Measurements from ENCODE around the gene NEUROD2.

NEUROD2 gene

DNA sequence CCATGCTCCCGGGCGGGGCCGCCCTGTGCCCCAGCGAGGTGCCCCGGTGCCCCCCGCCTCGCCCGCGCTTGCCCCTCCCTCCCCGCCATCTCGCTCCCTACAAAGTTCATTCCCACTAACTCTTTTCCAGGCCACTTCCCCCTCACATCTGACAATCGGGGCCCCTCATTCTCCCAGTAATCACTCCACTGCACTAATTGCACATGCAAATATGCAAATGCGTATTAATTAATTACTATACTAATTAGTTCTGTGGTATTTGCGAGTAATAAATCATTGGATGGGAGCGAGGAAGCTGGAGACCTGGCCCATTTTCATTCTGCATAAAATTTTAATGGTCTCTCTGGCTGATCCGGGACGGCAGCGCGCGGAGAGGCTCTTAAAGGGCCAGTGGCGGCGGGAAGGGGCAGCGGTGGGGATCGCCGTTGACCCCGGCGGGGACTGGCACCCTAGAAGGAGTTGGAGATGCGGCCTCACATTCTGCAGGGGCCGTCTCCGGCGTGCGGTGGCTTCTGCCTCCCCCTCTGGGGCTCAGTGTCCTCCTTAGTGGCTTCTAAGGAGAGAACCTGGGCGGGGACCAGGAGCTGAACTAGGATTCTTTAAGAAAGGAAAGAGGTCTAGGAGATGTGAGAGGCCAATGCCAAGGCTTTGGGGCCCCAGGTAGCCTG, 10.7 kb upstream of the NEUROD2 start:
- peak; percentile 45 for DNase-seq

DNA sequence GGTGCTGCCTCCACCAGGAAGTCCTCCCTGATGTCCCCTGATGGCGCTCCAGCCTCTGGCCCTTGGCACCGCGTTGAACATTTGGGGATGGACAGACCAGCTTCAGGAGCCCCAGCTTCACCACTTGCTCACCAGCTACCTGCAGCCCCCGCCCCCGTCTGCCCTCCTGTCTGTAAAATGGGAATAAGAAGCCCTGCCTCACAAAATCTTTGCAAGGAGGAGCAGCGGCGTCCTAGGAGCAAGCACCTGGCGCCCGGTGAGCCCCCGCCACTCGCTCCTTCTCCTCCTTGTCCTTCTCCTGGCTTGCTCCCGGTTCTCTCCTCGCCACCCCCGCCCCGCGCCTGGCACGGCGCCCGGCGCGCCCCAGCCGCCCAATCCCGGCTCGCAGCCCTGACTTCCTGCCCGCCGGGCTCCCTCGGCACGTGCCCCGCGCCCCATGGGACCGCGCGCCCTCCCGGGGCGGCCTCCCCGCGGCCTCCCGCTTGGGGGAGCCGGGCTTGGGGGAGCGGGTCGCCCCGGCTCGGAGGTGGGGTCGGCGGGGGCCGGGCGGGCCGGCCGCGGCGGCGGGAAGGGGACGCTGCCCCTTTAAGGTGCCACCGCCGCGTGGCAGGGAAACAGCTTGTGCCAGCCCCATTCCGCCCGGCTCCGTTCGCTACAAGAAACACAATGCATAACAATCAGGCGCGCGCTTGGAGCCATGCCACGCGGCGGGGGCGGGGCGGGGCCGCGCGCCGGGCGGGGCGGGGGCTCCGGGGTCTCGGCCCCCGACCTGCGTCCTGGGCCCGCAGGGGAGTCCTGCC, 9.9 kb upstream of the NEUROD2 start:
- DNase-seq, result peak; percentile 85

DNA sequence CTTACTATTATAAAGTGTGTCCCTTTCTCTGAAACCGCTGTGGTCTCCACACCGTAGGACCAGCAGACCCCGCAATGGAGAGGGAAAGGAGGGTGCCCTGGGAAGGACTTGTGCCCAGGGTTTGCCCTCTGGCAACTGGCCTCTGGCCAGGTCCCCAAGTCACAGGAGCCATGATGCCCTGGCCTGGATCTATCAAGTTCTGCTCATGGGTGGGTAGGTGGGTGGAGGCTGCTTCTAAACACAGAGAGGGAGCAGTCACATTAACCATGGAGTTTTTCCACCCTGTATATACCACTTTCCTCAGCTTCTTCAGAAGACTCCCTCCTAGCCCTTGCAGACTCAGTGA, 9.4 kb upstream of the NEUROD2 start:
- DNase-seq, result peak; percentile 45

DNA sequence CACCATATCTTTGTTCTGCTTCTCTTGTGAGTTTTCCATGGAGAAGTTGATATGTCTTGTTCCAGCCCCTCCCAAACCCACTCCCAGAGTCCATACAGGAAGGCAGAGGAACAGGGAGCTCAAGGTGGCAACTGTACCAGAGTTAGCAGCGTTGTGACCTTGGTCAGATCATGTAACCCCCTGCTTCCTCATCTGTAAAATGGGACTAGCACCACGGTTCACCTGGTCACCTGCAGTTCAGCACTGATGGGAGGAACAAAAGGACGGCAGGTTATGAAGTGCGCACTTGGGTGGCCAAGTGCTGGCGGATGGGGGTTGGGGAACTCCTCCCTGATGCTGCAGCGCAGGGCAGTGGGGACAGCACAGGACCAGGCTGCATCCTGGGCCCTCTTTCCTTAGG, 7.7 kb upstream of the NEUROD2 start:
- no peak for DNase-seq

DNA sequence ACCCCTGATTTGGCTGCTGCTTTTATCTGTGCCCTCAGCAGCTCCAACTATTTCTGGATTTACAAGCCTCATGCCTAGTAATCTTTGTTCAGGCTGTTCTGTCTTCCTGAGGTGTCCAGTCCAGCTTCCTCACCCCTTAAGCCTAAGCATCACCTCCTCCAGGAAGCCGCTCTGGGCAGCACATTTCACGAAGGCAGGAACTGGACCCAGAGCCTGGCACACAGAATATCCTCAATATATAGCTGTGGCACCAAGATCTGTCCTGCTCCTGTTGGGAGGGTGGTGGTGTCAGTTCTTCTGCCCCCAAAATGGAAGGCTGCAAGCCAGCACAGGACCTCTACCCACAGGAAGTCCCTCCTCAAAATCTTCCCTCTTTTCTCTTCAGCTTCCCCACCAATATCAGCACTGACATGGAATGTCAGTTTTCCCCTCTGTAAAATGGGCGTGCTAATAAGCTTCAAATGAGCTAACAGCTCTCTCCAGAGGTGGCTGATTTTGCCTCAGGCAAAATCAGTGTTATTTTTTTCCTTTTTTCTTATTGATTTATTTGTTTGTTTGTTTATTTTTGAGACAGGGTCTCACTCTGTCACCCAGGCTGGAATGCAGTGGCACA, 6.9 kb upstream of the NEUROD2 start:
- DNase-seq, result no peak

DNA sequence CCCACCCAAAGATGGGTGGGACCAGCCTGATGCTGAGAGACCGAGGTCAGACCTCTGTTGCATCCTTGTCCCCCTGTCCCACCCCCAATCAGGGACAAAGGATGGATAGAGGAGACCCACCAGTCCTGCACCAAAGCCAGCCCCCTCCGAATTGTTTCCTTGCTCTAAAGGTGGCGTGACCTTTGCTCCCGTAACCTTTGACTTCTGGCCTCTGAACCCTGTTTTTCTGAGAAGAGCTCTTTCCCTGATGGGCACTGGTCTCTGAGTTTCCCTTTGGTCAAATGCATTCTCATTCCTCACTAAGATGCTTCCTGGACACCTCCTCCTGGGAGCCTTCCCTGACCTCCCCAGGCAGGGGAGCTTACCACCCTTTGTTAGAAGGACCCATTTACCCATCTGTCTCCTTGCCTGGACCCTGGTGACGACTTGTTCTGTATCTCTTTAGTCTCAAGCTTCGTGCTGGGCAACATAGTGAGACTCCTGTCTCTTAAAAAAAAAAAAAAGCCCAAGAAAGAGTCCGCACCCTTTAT, 5.3 kb upstream of the NEUROD2 start:
- DNase-seq, result no peak

DNA sequence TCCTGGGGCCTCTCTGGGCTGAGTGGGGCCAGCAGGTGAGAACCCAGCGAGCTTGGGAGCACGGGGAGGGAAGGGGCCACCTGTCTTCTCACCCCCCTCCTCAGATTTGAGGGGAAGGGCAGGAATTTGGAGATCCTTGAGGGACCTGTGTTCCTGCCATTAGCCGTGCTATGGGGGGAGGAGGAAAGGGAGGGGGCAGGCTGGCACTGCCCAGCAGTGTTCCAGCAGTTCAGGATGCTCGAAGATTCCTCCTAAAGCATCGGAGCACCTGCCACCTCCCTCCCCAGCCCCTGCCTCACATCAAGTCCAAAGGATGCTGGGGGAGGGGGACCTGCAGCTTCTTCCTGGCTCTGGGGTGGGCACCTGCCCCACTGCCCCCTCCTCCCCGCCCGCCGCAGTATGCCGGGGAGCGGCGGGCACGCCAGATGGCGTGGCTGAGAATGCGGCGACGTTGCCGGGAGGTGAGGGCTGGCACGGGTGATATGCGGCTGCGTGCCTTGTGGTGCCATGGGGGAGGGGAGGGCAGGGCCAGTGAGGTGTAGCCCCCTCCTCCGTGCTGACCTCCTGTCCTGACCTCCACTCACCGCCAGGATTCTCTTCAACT, 4.7 kb upstream of the NEUROD2 start:
- peak; percentile 15 for DNase-seq

DNA sequence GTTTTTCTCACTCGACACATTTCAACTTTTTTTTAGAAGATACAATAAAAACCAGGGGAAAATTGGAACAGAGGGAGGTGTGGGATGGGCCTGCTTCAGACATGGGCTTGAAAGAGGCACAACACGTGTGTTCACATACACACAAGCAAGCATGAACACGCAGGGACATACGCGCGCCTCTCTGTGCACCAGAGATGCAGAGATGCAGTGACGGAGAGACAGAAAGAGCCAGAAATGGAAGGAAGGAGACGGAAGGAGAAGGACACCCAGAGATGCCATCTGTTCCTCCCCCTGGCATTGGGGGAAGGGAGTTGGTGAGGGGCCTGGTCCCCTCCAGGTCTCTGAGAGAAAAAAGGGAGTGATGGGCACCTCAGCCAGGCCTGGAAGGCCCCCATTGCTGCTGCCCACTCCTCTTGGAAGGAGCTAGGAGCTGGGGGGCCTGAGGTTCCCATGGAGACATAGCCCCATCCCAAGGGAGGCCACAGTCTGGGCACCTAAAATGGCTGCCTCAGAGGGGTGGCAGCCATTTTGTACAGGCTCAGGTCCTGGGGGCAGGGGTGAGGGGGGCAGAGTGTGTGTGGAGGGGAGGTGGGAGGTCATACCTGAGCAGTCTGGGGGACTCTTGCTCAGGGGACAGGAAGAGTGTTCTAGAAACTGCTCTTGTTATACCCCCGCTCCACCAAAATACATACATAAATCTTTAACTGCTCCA, 3.8 kb upstream of the NEUROD2 start:
- no peak for DNase-seq

DNA sequence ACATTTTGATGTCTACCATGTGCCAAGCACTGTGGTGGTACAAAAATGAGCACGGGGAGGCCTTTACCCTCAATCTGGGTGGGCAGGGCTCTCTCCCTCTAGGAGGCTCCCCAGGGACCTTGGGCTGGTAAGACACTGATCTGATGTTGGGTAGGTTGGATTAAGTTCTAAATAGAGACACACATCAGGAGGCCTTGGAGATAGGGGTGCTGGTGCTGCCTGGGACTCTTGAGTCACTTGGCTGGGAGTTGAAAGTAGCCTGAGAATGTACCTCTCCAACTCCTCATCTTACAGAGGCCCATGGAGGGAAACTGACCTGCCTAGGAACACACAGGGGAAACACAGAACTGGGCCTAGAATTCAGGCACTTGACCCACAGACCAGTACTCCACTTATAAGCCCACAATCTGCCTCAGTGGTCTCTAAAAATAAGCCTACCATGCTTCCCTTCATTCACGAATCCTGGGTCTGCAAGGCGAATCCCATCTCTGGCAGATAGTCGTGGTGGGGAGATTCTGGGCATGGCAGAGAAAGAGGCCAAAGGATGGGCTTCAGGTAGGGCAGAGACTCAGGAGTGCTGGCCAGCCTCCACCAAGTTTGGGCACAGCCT, 1.8 kb upstream of the NEUROD2 start:
- no peak for DNase-seq

DNA sequence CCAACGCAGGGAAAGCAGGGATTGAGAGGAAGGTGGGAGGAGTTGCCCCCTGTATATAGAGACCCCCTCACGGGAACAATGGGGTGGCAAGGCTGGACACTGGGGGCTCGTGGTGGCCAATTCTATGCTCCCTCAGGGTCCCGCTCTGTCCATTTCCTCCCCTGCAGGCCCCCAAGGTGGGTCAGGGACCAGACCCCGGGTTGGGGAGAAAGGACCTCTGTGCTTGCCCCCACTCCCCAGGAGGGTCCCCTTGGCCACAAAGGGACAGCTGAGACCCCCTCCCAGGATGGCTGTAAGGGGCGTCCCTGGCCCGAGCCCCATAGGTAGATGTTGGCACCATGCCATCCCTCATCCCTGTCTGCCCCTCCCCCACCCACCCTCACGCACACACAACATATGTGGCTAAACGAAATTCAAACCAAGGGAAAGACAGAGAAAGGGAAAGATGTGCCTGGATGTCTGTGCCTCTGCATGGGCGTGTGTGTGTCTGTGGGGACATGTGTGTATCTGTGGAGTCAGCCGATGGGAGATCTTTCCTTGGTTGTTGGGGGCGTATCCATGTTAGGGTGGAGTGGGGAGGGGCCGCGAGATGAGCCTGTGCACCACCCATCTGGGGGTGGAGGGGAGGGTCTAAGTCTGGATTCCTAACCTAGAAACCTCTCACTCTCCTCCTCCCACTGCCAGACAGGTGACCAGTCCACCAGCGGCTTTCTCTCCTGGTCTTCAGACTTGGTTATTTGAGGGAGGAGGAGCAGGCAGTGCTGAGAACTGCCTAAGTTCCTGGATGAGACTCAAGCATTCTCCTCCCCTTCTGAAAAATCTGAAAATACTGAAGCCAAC, 642 bp upstream of the NEUROD2 start:
- no peak for DNase-seq

DNA sequence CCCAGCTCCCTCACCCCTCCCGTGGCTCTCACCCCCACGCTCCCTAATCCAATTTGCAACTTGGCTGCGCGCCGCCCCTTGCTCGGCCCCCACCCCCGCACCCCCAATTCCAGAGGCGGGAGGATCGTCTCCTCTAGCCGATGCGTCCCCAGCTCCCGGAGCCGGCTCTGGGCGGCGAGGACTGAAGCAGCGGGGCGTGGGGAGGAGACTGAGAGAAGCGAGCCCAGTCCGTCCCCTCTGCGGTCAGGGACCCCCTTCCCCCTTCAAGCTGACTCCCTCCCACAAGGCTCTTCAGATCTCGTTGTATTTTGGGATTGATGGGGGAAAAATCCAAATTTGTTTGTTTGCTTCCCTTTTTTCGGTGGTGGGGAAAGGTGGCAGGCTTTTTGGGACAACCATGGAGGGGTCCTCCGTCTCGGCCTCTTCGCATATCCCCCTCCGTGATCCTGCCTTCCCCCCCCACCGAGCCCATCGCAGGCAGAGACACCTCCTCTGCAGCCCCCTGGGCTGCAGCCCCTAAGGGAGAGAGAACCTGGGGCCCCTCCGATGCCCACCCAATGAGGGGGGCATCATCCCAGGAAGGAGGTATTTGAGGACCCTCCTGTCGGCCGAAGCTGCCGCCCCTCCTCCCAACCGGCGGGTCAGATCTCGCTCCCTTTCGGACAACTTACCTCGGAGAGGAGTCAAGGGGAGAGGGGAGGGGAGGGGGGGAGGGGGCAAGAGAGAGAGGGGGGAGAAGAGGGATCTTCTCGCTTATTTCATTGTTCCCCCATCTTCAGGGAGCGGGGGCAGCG, 466 bp downstream of the NEUROD2 start:
- DNase-seq, result peak; percentile 38

DNA sequence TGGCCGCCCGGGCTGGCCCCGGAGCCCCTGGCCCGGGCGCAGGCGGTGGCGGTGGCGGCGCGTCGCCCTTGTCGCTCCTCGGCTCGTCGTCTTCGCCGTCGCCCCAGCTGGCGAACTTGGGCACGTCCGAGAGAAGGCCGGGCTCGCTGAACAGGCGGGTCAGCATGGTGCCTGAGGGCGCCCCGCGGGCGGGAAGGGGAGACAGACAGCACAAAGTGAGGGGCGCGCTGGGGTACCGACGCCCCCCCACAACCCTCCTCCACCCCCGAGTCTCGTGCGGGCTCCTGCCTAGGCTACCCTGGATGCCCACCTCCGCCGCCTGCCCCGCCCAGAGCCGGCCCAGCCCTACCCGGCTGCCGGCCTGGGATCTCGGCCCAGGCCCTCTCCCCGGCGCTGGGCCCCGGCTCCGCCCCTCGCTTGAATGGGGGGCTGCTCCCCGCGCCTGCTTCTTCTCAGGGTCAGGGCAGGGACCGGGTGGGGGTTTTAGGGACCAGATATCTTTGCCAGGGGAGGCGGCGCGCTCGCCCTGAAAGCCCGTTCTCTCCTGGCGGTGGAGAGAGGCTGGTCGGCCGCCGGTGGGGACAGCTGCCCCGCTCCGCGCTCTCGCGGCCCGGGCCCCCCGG, 1.2 kb downstream of the NEUROD2 start:
- DNase-seq, result peak; percentile 48

DNA sequence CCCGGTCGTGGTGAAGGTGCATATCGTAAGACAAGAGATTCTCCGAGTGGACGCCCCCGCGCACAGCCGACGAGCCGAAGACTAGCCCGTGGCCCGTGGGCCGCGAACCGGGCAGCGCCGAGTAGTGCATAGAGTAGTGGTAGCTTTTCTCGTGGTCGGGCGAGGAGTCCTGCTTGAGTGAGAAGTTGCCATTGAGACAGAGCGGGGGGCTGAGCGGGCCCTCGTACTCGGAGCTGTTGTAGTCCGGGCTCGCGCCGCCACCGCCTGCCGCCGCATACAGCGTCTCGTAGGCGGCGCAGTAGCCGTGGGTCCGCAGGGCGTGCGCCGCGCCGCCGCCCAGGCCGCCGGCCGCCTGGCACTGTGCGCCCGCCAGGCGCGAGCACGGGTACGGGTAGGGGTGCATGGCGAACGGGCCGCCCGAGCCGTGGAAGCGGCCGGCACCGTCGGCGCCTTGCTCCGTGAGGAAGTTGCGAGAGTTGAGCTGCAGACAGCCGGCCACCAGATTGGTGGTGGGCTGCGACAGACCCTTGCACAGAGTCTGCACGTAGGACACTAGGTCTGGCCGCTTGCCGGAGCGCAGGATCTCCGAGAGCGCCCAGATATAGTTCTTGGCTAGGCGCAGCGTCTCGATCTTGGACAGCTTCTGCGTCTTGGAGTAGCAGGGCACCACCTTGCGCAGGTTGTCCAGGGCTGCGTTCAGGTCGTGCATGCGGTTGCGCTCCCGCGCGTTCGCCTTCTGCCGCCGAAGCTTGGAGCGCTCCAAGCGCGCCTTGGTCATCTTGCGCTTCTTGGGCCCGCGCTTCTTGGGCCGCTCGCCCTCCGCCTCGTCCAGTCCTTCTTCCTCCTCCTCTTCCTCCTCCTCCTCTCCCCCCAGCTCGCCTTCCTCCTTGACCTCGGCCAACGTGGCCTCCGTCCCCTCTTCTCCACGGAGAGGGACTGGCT, 2.0 kb downstream of the NEUROD2 start:
- peak; percentile 55 for DNase-seq

DNA sequence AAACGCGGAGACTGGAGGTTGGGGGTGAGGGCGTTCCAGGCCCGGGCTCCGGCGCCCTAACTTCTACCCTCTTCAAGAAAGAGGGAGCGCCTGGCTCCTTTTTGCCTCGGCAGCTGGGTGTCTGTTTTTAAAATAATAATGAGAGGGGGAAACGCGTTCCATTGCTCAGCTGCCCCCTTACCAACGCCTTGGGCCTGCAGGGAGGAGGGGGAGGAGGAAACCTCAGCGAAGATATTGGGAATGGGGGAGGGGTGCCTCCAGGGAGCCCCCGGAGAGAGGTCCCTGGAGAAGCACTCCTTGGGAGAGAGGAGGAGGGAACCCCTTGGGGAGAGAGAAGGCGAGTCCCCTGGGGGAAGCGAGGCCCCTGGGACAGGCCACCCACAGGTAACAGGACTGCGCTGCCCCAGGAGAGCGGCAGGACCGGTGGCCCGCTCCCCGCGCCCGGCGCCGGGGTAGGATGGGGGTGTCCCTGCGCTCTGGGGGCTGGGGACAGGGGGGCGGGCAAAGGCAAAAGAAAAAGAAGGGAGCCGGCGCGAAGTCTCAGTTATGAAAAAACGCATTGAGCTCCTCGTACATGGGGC, 2.7 kb downstream of the NEUROD2 start:
- no peak for DNase-seq

DNA sequence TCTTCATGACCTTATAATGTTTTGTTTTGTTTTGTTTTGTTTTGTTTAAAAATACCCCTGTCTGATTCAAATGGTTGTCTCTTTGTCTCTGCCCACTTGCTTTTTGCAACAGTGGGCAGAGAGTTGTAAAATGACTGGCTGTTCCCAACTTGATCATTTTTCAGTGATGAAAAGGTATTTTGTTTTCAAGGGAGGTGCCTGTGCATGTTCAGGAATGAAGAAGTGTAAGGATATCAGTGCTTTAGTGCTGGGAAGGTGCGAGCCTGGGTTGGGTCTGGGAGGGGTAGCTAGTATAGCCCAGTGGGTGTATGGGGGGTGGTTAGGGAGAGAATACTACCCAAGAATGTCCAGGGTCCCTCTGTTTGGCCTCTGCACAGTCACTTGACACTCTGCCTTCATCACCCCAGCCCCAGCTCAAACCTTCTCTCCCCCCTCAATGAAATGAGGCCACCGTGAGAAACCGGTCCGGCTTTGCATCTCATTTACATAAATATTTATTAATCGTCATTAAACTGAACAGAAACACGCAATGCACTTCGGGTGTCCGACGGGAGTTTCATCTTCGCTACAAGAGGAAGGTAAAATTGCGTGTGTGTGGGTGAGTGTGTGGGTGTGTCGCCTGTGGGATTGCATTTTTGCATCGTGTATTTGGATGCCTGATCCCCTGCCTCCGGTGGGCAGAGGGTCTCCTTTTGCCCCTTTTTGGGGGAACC, 4.3 kb downstream of the NEUROD2 start:
- no peak for DNase-seq

DNA sequence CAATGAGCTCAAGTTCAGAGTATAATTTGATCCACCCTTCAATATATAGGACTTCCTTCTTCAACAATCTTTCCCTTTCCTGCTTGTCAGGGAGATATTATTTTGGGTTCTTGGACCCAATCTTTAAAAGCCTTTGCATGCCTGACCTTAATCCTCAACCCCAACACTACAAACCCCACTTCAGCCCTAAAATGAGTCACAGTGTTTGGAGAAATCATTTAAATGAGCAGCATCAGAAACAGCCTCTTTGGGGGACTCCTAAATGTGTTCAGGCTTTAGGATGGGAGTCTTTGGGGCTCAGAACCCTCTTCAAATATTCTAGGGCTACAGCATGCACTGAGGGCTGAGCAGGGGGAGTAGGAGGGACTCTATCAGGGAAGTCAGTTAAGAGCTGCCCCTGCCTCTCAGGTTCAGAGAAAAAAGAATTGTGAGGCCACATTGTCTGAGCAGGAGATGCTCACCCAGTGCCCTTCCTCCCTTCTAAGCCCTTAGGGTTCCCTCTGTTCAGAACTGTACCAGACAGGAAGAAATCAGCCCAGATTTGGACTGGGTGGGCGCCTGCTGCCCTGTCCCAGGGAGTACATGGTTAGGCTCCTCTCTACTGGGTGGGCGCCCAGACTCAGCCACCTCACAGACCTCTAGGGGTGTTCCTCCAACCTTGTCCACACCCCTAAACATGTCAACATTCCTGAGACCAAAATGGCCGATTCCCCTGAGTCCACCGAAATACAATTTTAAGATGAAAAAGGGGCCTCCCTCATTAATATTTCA, 5.0 kb downstream of the NEUROD2 start:
- DNase-seq, result no peak
